WI38 (cell line): ENCODE measurements around the gene WWOX.

Experiments used
- H3K4me3 ChIP-seq: 2 replicates; pipeline ENCODE4 v1.5.1; 2011; ENCODE audit warnings: low read depth, mild to moderate bottlenecking, control low read depth, low read length
- CTCF ChIP-seq: IDR thresholded peaks from 2 replicates; pipeline ENCODE4 v1.5.1; 2012; ENCODE audit warnings: low read depth, mild to moderate bottlenecking, control low read depth, low read length

WWOX gene

GRCh38 chr16:79183571-79183970 is 1084.1 kb downstream of the WWOX start:
- TF ChIP-seq CTCF, result no peak
- no peak overlapping the region for H3K4me3 ChIP-seq

- H3K4me3 ChIP-seq, result no peak overlapping the region
- TF ChIP-seq CTCF, result no peak
Measured at GRCh38 chr16:79184464-79185030, 1085.1 kb downstream of the WWOX start.

DNA sequence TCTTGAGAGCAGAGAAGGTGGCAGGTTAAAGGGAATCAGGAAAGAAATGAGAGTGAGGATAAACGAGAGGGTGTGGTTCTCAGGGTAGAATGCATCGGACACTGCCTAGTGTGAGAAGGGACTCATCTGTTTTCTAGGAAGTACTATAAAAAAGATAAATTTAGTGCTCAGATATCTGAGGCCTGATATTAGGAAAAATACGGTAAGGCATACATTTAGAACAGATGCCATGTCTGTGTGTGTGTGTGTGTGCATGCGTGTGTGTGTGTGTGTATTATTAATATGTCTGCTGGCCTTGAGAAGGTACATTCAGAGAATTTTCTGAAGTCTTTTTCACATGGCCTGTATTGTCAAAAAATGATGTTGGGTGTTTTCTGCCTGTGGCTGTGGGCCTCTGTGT is 1086.3 kb downstream of the WWOX start:
- no peak overlapping the region for H3K4me3 ChIP-seq
- no peak for TF ChIP-seq CTCF

GRCh38 chr16:79186196-79186595 is 1086.7 kb downstream of the WWOX start:
- no peak overlapping the region for H3K4me3 ChIP-seq
- TF ChIP-seq CTCF, result no peak

DNA sequence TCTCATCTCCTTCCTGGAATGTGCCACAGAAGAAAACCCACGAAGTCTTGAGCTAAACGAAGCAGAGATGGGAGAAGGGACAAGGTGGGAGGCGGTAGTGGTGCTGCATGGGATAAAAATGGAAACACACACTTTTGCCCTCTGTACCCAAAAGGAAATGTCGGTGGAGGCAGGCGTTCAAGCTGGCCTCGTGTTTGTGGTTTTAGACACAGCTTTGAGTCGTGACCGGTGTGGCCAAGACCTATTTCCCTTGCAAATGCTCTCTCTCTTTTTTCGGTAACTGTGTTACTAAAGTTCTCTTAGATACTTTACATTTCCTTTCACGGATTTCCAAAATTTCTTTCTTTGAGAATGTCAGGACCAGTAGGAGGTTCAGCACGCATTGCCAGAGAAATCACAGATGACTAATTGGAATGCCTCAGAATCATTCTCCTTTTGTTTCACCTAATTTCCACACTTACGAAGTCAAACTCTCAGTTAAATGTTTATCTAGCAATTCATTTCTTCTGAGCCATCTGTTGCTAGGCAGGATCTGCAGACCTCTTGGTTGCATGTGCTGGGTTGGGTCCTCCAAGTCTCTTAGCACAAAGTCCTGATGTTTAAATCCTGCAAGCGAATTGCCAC is 1088.8 kb downstream of the WWOX start:
- no peak for TF ChIP-seq CTCF
- no peak overlapping the region for H3K4me3 ChIP-seq

- H3K4me3 ChIP-seq, result no peak overlapping the region
- TF ChIP-seq CTCF, result no peak
Measured at GRCh38 chr16:79188739-79189122, 1089.3 kb downstream of the WWOX start.

DNA sequence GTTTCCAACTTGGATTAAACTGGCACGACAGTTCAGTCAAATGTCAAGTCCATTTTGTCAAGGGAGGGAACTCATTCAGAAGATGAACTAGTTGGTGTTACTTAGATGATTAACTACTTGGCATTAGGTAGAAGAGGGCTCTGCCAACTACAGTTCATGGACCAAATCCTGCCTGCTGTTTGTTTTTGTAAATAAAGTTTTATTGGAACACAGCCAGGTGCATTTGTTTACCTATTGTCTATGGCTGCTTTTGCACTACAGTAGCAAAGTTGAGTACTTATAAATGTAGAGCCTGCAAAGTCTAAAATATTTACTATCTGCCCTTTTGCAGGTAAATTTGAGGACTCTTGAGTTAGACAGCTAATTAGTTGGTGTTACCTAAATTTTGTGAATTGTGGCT is 1091.1 kb downstream of the WWOX start:
- no peak for TF ChIP-seq CTCF
- H3K4me3 ChIP-seq, result no peak overlapping the region
